ENCODE data around the gene FRZB. TPM values are rescaled to one million over a fixed set of nuclear protein-coding genes. Genes with fewer than 3 reads are reported as not detected.

FRZB gene
- total RNA-seq, 1 donor from 2014 or later, result 42.5 TPM

GRCh38 chr2:182911813-182912517, 45.5 kb upstream of the FRZB start:
- peaks cover 0 to 7% of the 10 kb centered on the region in 2 donors for H3K4me1 ChIP-seq
- intact Hi-C loops (cut with DNase I), result no loop called here
- H3K9me3 ChIP-seq, result no peaks in the 10 kb centered on the region
- no peak for TF ChIP-seq CTCF (IDR thresholded peaks at IDR 0.05)
- H3K27me3 ChIP-seq, result no peaks in the 10 kb centered on the region
- peaks cover 9 to 37% of the 10 kb centered on the region in 2 donors for H3K36me3 ChIP-seq
- no peak overlapping the region for H3K27ac ChIP-seq
- no peak overlapping the region for H3K4me3 ChIP-seq
- DNase-seq (ENCODE audit: low spot score in 2 of 2), result no peak

DNA sequence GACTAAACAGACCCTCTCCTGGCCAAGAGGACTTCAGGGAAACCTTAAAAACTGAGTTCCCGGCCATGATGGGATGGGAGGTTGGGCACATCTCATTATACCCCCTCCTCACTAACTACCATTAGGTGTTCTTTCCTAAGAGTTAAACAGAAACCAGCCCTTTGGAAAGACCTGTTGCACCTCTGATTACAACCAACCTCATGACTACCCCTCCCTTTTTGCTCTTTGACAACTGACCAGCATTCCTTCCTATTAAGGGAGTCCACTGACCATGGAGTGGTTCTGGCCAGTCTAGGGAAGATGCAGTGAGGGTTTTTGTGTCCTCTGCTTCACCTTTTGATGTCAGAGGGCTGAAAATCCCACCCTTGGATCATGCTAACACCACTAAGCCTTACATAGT, 44.5 kb upstream of the FRZB start:
- TF ChIP-seq CTCF (IDR thresholded peaks at IDR 0.05), result no peak
- Histone ChIP-seq H3K4me1 (peaks cover 0 to 7% of the 10 kb centered on the region in 2 donors), H3K36me3 (peaks cover 9 to 37% of the 10 kb centered on the region in 2 donors), H3K27ac (no peak overlapping the region), H3K27me3 (no peaks in the 10 kb centered on the region), H3K9me3 (no peaks in the 10 kb centered on the region), H3K4me3 (no peak overlapping the region)
- intact Hi-C loops (cut with DNase I), result no loop called here
- no peak for DNase-seq (ENCODE audit: low spot score in 2 of 2)

GRCh38 chr2:182907081-182907830, 40.8 kb upstream of the FRZB start:
- H3K27ac ChIP-seq, result peak overlapping the region; percentile 6 to 45
- intact Hi-C loops (cut with DNase I), result no loop called here
- no peak for TF ChIP-seq CTCF (IDR thresholded peaks at IDR 0.05)
- H3K4me3 ChIP-seq, result no peak overlapping the region
- H3K9me3 ChIP-seq, result no peaks in the 10 kb centered on the region
- peaks cover 4 to 16% of the 10 kb centered on the region in 2 donors for H3K36me3 ChIP-seq
- H3K4me1 ChIP-seq, result peaks cover 0 to 13% of the 10 kb centered on the region in 2 donors
- DNase-seq (ENCODE audit: low spot score in 2 of 2), result no peak
- H3K27me3 ChIP-seq, result no peaks in the 10 kb centered on the region

DNA sequence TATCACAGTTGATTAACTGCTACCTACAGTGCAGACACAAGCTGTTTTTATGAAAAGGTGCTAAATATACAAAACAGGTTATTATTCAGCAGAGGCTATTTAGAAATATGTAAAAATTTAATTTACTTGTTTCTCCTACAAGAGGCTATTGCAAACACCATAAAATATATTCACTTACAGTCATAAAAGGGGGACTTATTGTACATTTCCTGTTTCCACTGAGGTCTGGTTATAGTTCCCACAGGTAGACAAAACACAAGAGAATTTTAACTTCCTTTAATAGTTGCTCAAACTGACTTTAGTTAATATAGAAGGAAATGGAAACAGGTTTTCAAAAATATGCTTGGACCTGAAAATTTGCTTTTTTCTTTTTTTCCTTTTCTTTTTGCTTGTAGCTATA, 40.0 kb upstream of the FRZB start:
- DNase-seq (ENCODE audit: low spot score in 2 of 2), result no peak
- H3K36me3 ChIP-seq, result peaks cover 4 to 16% of the 10 kb centered on the region in 2 donors
- no peak overlapping the region for H3K4me3 ChIP-seq
- peak overlapping the region in 1 of 2 donors; percentile 45 for H3K27ac ChIP-seq
- intact Hi-C loops (cut with DNase I), result no loop called here
- H3K4me1 ChIP-seq, result peaks cover 0 to 13% of the 10 kb centered on the region in 2 donors
- H3K27me3 ChIP-seq, result no peaks in the 10 kb centered on the region
- no peak for TF ChIP-seq CTCF (IDR thresholded peaks at IDR 0.05)
- no peaks in the 10 kb centered on the region for H3K9me3 ChIP-seq

DNA sequence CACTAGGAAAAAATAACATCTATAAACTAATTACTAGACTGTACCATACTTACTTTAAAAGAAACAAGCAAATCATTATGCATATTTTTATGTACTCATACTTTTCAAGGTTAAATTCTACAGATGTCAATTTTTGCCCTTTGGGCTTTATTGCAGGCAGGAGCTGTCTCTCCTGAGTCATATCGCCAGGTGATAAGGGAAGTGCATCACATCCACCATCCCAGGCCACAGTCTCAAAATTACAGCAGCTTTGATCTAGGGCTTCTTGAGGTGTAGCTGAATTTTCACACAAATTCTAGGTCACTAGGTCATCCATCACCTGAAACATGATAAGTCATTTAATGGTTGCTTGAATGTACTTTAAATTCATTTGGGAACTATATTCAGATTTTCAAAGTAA, 38.4 kb upstream of the FRZB start:
- no peak for TF ChIP-seq CTCF (IDR thresholded peaks at IDR 0.05)
- Histone ChIP-seq H3K27me3 (no peaks in the 10 kb centered on the region), H3K4me3 (no peak overlapping the region), H3K4me1 (peaks cover 0 to 13% of the 10 kb centered on the region in 2 donors), H3K36me3 (peaks cover 0 to 6% of the 10 kb centered on the region in 2 donors), H3K27ac (peak overlapping the region; percentile 1 to 40), H3K9me3 (no peaks in the 10 kb centered on the region)
- DNase-seq (ENCODE audit: low spot score in 2 of 2), result no peak
- intact Hi-C loops (cut with DNase I), result loop anchor here (5.0 kb wide), 1 partner anchor 38 kb away; the partner anchor contains the start of gene FRZB

Data from ascending aorta (tissue), 2 donors.